Right renal pelvis (tissue), 4 donors: Measurements from ENCODE around the gene G6PC3. TPM values are rescaled to one million over a fixed set of nuclear protein-coding genes. Genes with fewer than 3 reads are reported as not detected.
A peak's percentile ranks its signal among the peaks of the same experiment; 100 is the strongest.
"Not testable (repeated sequence)": the region's sequence is repeated elsewhere in the genome, so short reads cannot be mapped to it uniquely, and the experiment has no call there.

ENCODE experiments used
- DNase-seq, 4 donors: peaks; one replicate each; pipeline ENCODE4 v3.0.0-alpha.2; 2013; ENCODE audit warnings: low read depth in 4 of 4, low spot score in 3 of 4, missing footprints in 1 of 4
- polyA plus RNA-seq, 4 donors: library from polyadenylated mRNA; unstranded; fragments of 120-200 nt; gene quantifications; one replicate each; pipeline ENCODE4 v1.2.1, GENCODE V29; 2013; ENCODE audit not compliant: insufficient read length in 4 of 4

The G6PC3 gene
- polyA plus RNA-seq: 10 to 100 TPM; 71.1 to 97.7 (median 87.5) TPM

GRCh38 chr17:44070455-44071197, at the start of gene G6PC3:
G6PC3 (plus strand) TSS chr17:44070735; CDS start chr17:44070966, 231 bp downstream.
- DNase-seq: peak; percentile 88 to 96 (median 94)

GRCh38 chr17:44021227-44021626, 49.3 kb upstream of the G6PC3 start:
- not testable (repeated sequence) for DNase-seq

- DNase-seq: no peak
These were observed 48.3 kb upstream of the G6PC3 start for GRCh38 chr17:44022246-44022645.

- DNase-seq: no peak
These were observed 46.8 kb upstream of the G6PC3 start for GRCh38 chr17:44023545-44024270.

- DNase-seq: no peak
These were observed 46.3 kb upstream of the G6PC3 start for GRCh38 chr17:44024271-44024663.

GRCh38 chr17:44024853-44025252, 45.7 kb upstream of the G6PC3 start:
- DNase-seq: no peak

- DNase-seq: no peak
These were observed 40.8 kb upstream of the G6PC3 start for GRCh38 chr17:44029736-44030135.

- DNase-seq: no peak
These were observed 40.1 kb upstream of the G6PC3 start for GRCh38 chr17:44030482-44030881.

GRCh38 chr17:44033861-44034408, 36.6 kb upstream of the G6PC3 start:
- no peak for DNase-seq

GRCh38 chr17:44034688-44035087, 35.8 kb upstream of the G6PC3 start:
- DNase-seq: not testable (repeated sequence)

GRCh38 chr17:44037471-44037870, 33.1 kb upstream of the G6PC3 start:
- DNase-seq: no peak

GRCh38 chr17:44038604-44039011, 31.9 kb upstream of the G6PC3 start:
- DNase-seq: no peak

GRCh38 chr17:44039829-44040635, 30.5 kb upstream of the G6PC3 start:
- DNase-seq: no peak

- DNase-seq: no peak
These were observed 27.3 kb upstream of the G6PC3 start for GRCh38 chr17:44043272-44043696.

GRCh38 chr17:44044071-44044470, 26.5 kb upstream of the G6PC3 start:
- no peak for DNase-seq

GRCh38 chr17:44045486-44045885, 25.0 kb upstream of the G6PC3 start:
- no peak for DNase-seq

- DNase-seq: not testable (repeated sequence)
These were observed 23.6 kb upstream of the G6PC3 start for GRCh38 chr17:44046893-44047292.

GRCh38 chr17:44049294-44050060, 21.1 kb upstream of the G6PC3 start:
- no peak for DNase-seq

- no peak for DNase-seq
These were observed 17.2 kb upstream of the G6PC3 start for GRCh38 chr17:44053125-44053872.
